ENCODE measurements around the gene HSPA4.
"Not testable (repeated sequence)": the region's sequence is repeated elsewhere in the genome, so short reads cannot be mapped to it uniquely, and the experiment has no call there.

The HSPA4 gene

GRCh38 chr5:133128066-133128465 is 76.3 kb downstream of the HSPA4 start:
- TF ChIP-seq CTCF (IDR thresholded peaks at IDR 0.05; ENCODE audit: insufficient read depth, low read length, missing control alignments): no peak
- ChIA-PET CTCF (interaction anchor here (2.1 kb wide), 1 partner anchor 14 kb away, joined by 5 read pairs; no protein-coding TSS in a partner anchor), POLR2A (no interaction called here)
- no peak overlapping the region for H3K4me3 ChIP-seq (ENCODE audit: low read depth, low read length)
- no peak for DNase-seq (ENCODE audit: low read depth, low spot score)

GRCh38 chr5:133129289-133129688 is 77.5 kb downstream of the HSPA4 start:
- CTCF ChIA-PET: interaction anchor here (1.1 to 2.1 kb wide), 2 partner anchors 15 to 18 kb away, joined by 3 to 5 read pairs; no protein-coding TSS in a partner anchor
- POLR2A ChIA-PET: no interaction called here
- TF ChIP-seq CTCF (IDR thresholded peaks at IDR 0.05; ENCODE audit: insufficient read depth, low read length, missing control alignments): no peak

GRCh38 chr5:133129950-133130349 is 78.1 kb downstream of the HSPA4 start:
- ChIA-PET CTCF (interaction anchor here (1.1 kb wide), 1 partner anchor 18 kb away, joined by 3 read pairs; no protein-coding TSS in a partner anchor), POLR2A (no interaction called here)
- no peak for DNase-seq (ENCODE audit: low read depth, low spot score)
- H3K4me3 ChIP-seq (ENCODE audit: low read depth, low read length): no peak overlapping the region
- TF ChIP-seq CTCF (IDR thresholded peaks at IDR 0.05; ENCODE audit: insufficient read depth, low read length, missing control alignments): no peak

More at GRCh38 chr5:133129289-133129688, 77.5 kb downstream of the HSPA4 start:
- DNase-seq (ENCODE audit: low read depth, low spot score): no peak
- H3K4me3 ChIP-seq (ENCODE audit: low read depth, low read length): no peak overlapping the region

GRCh38 chr5:133130387-133131118 is 78.7 kb downstream of the HSPA4 start:
- no peak for DNase-seq (ENCODE audit: low read depth, low spot score)

GRCh38 chr5:133132717-133133116 is 80.9 kb downstream of the HSPA4 start:
- DNase-seq (ENCODE audit: low read depth, low spot score): no peak
- POLR2A ChIA-PET: no interaction called here
- TF ChIP-seq CTCF (IDR thresholded peaks at IDR 0.05; ENCODE audit: insufficient read depth, low read length, missing control alignments): no peak
- CTCF ChIA-PET: interaction anchor here (1.2 kb wide), 1 partner anchor 22 kb away, joined by 4 read pairs; no protein-coding TSS in a partner anchor
- H3K4me3 ChIP-seq (ENCODE audit: low read depth, low read length): no peak overlapping the region

More at GRCh38 chr5:133130387-133131118, 78.7 kb downstream of the HSPA4 start:
- H3K4me3 ChIP-seq (ENCODE audit: low read depth, low read length): no peak overlapping the region
- no peak for TF ChIP-seq CTCF (IDR thresholded peaks at IDR 0.05; ENCODE audit: insufficient read depth, low read length, missing control alignments)
- ChIA-PET POLR2A (no interaction called here), CTCF (interaction anchor here (1.1 kb wide), 1 partner anchor 19 kb away, joined by 3 read pairs; no protein-coding TSS in a partner anchor)

GRCh38 chr5:133133241-133133640 is 81.4 kb downstream of the HSPA4 start:
- CTCF ChIA-PET; POLR2A ChIA-PET; H3K4me3 ChIP-seq (ENCODE audit: low read depth, low read length); DNase-seq (ENCODE audit: low read depth, low spot score): not testable (repeated sequence)

GRCh38 chr5:133136890-133137289 is 85.1 kb downstream of the HSPA4 start:
- POLR2A ChIA-PET; H3K4me3 ChIP-seq (ENCODE audit: low read depth, low read length); CTCF ChIA-PET; DNase-seq (ENCODE audit: low read depth, low spot score): not testable (repeated sequence)
